HCT116 (cell line): Measurements from ENCODE around the gene CDC42EP4. TPM values are rescaled to one million over a fixed set of nuclear protein-coding genes. Genes with fewer than 3 reads are reported as not detected.

Experiments used
- ATAC-seq: fragments of 200-7000 bp; cut with Tn5 transposase; 2 replicates; pipeline ENCODE4 v1.9.1; 2020; ENCODE audit warnings: mild to moderate bottlenecking, moderate library complexity
- BruUV-seq: library from RNA; stranded (reverse); fragments of 400-500 nt; replicated peaks from 2 replicates; lab custom pipeline; 2021; lab: Mats Ljungman, UMichigan
- CTCF ChIA-PET: fragments of 300-600 bp; sonication (Branson Sonifier 250); formaldehyde crosslinking; loops from one replicate; lab custom pipeline; 2021; ENCODE audit warnings: antibody characterized with exemption; lab: Charles Lee
- POLR2A ChIA-PET: fragments of 300-600, 350-600 bp; sonication (Branson Sonifier 250); formaldehyde crosslinking; loops from one replicate; lab custom pipeline; 2021; ENCODE audit warnings: antibody characterized with exemption; lab: Charles Lee
- RAD21 ChIA-PET, 2 experiments: fragments of 300-600 bp; sonication (Branson Sonifier 250); formaldehyde crosslinking; loops; one replicate each; lab custom pipeline; 2023; ENCODE audit warnings: low total read pairs in 2 of 2; ENCODE audit not compliant: uncharacterized antibody in 2 of 2, unreplicated experiment in 2 of 2, low non-redundant PET in 1 of 2; lab: Charles Lee
- DNase-seq: peaks from one replicate; pipeline ENCODE4 v3.0.0-alpha.2; 2010; ENCODE audit warnings: low read depth, low spot score
- H2AFZ ChIP-seq: fragments of 200-600 bp; shearing (Covaris generic), sonication (generic); 2 replicates; pipeline ENCODE4 v1.6.1; 2017; ENCODE audit warnings: low read depth, mixed run types, mixed read lengths, antibody characterized with exemption, low read length; ENCODE audit not compliant: poor library complexity, severe bottlenecking
- H3K27ac ChIP-seq: 2 replicates; pipeline ENCODE4 v1.5.1; 2012; ENCODE audit warnings: low read depth, low read length
- H3K27me3 ChIP-seq: fragments of 200-600 bp; sonication (generic); 2 replicates; pipeline ENCODE4 v1.6.1; 2016; ENCODE audit warnings: mixed run types, low read length, mixed read lengths; ENCODE audit not compliant: insufficient read depth
- H3K36me3 ChIP-seq, 2 experiments: fragments of 200-500 bp in 1 of 2; fragments of 200-600 bp in 1 of 2; sonication (Bioruptor generic) in 1 of 2; sonication (generic) in 1 of 2; 2 replicates each; pipeline versions ENCODE4 v1.5.1 to v1.6.1; 2014 to 2016; ENCODE audit warnings: low read length in 2 of 2, inconsistent platforms in 1 of 2, mixed read lengths in 1 of 2, mixed run types in 1 of 2; ENCODE audit not compliant: insufficient read depth in 2 of 2, control insufficient read depth in 1 of 2
- H3K4me1 ChIP-seq, 2 experiments: fragments of 200-600 bp in 1 of 2; sonication (generic) in 1 of 2; 2 replicates each; pipeline versions ENCODE4 v1.5.1 to v1.6.1; 2012 to 2017; ENCODE audit warnings: low read length in 2 of 2, inconsistent platforms in 1 of 2, mild to moderate bottlenecking in 1 of 2, mixed read lengths in 1 of 2, mixed run types in 1 of 2, moderate library complexity in 1 of 2; ENCODE audit not compliant: insufficient read depth in 2 of 2, control insufficient read depth in 1 of 2
- H3K4me2 ChIP-seq: fragments of 200-600 bp; sonication (generic); 2 replicates; pipeline ENCODE4 v1.6.1; 2017; ENCODE audit warnings: mixed run types, low read length, mixed read lengths
- H3K4me3 ChIP-seq, 2 experiments: fragments of 200-600 bp in 1 of 2; sonication (generic) in 1 of 2; replicated peaks in 1 of 2; 2 replicates each; pipeline ENCODE4 v1.5.1; 2011 to 2016; ENCODE audit warnings: low read length in 2 of 2, control low read depth in 1 of 2, low read depth in 1 of 2, mild to moderate bottlenecking in 1 of 2, mixed read lengths in 1 of 2, mixed run types in 1 of 2
- H3K79me2 ChIP-seq: fragments of 200-600 bp; sonication (generic); 2 replicates; pipeline ENCODE4 v1.6.1; 2017; ENCODE audit warnings: mild to moderate bottlenecking, mixed run types, low read length, moderate library complexity, mixed read lengths; ENCODE audit not compliant: insufficient read depth
- H3K9ac ChIP-seq: fragments of 200-600 bp; sonication (generic); 2 replicates; pipeline ENCODE4 v1.6.1; 2016; ENCODE audit warnings: low read length, mixed read lengths
- H3K9me2 ChIP-seq: fragments of 200-600 bp; sonication (generic), shearing (Covaris generic); 2 replicates; pipeline ENCODE4 v1.6.1; 2017; ENCODE audit warnings: mixed run types, mild to moderate bottlenecking, moderate library complexity; ENCODE audit not compliant: insufficient read depth
- H3K9me3 ChIP-seq, 2 experiments: fragments of 200-500 bp in 1 of 2; fragments of 200-600 bp in 1 of 2; sonication (Bioruptor generic) in 1 of 2; sonication (generic) in 1 of 2; 2 replicates each; pipeline ENCODE4 v1.6.1; 2014 to 2017; ENCODE audit warnings: low read length in 2 of 2, mixed read lengths in 2 of 2, inconsistent platforms in 1 of 2, low read depth in 1 of 2, mild to moderate bottlenecking in 1 of 2, mixed run types in 1 of 2, moderate library complexity in 1 of 2; ENCODE audit not compliant: control insufficient read depth in 1 of 2, insufficient read depth in 1 of 2
- H4K20me1 ChIP-seq: fragments of 200-600 bp; sonication (generic), shearing (Covaris generic); 2 replicates; pipeline ENCODE4 v1.6.1; 2017; ENCODE audit warnings: mixed run types, mild to moderate bottlenecking, moderate library complexity; ENCODE audit not compliant: insufficient read depth
- POLR2A ChIP-seq: IDR thresholded peaks from 2 replicates; pipeline ENCODE4 v1.7.0; 2011; ENCODE audit warnings: borderline replicate concordance; ENCODE audit not compliant: insufficient read depth, insufficient read length; ENCODE audit errors: extremely low read depth
- RAD21 ChIP-seq: IDR thresholded peaks from 2 replicates; pipeline ENCODE4 v1.6.1; 2012; ENCODE audit warnings: low read depth, mild to moderate bottlenecking
- SP1 ChIP-seq: IDR thresholded peaks from 2 replicates; pipeline ENCODE4 v1.6.1; 2012; ENCODE audit warnings: low read depth
- YY1 ChIP-seq: IDR thresholded peaks from 2 replicates; pipeline ENCODE4 v1.6.1; 2011; ENCODE audit warnings: low read length, low read depth, moderate library complexity, mild to moderate bottlenecking; ENCODE audit not compliant: insufficient replicate concordance; ENCODE audit errors: extremely low read depth
- ZFX ChIP-seq: fragments of 450-650 bp; IDR thresholded peaks from 2 replicates; pipeline ENCODE4 v1.6.1; 2017
- intact Hi-C: fragments of 100-400 bp; cut with micrococcal nuclease; formaldehyde crosslinking; loops from 2 replicates; pipeline ENCODE4 v1.10.0; 2022
- total RNA-seq: library from RNA; stranded (reverse); gene quantifications from one replicate; pipeline ENCODE4 v1.2.1, GENCODE V29; 2021; ENCODE audit not compliant: unreplicated experiment
- TF ChIP-seq, protein P1 (sequence below): IDR thresholded peaks from 2 replicates; pipeline ENCODE4 v1.6.1; 2012; ENCODE audit warnings: low read depth
- TF ChIP-seq, protein P2 (sequence below): IDR thresholded peaks from 2 replicates; pipeline ENCODE4 v1.6.1; 2011; ENCODE audit warnings: mild to moderate bottlenecking, low read length, moderate library complexity; ENCODE audit not compliant: insufficient replicate concordance; ENCODE audit errors: extremely low read depth

CDC42EP4 gene
- total RNA-seq, 1 experiment from 2014 or later = 54.9 TPM

DNA sequence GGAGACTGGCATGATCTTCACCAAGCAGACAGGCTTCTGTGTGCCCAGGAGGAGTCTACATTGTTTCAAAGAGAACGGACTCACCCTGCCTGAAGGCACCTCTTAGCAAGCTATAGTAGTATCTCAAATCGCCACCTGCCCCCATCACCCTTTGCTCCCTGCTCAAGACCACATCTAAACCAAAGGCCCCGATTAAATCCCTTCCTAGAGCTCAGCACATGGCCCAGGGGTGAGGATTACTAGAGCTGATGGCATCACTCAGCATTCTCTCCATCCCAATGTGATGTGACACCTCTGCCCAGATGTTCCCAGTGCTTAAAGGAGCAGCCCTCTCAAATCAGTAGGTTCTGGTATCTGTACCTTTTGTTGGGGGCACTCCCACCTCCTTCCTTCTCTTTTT lies 8.0 kb upstream of the CDC42EP4 start:
- no peak for TF ChIP-seq RAD21
- TF ChIP-seq, protein P1, sequence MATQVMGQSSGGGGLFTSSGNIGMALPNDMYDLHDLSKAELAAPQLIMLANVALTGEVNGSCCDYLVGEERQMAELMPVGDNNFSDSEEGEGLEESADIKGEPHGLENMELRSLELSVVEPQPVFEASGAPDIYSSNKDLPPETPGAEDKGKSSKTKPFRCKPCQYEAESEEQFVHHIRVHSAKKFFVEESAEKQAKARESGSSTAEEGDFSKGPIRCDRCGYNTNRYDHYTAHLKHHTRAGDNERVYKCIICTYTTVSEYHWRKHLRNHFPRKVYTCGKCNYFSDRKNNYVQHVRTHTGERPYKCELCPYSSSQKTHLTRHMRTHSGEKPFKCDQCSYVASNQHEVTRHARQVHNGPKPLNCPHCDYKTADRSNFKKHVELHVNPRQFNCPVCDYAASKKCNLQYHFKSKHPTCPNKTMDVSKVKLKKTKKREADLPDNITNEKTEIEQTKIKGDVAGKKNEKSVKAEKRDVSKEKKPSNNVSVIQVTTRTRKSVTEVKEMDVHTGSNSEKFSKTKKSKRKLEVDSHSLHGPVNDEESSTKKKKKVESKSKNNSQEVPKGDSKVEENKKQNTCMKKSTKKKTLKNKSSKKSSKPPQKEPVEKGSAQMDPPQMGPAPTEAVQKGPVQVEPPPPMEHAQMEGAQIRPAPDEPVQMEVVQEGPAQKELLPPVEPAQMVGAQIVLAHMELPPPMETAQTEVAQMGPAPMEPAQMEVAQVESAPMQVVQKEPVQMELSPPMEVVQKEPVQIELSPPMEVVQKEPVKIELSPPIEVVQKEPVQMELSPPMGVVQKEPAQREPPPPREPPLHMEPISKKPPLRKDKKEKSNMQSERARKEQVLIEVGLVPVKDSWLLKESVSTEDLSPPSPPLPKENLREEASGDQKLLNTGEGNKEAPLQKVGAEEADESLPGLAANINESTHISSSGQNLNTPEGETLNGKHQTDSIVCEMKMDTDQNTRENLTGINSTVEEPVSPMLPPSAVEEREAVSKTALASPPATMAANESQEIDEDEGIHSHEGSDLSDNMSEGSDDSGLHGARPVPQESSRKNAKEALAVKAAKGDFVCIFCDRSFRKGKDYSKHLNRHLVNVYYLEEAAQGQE = no peak
- TF ChIP-seq POLR2A = no peak
- no peak for TF ChIP-seq YY1
- TF ChIP-seq, protein P2, sequence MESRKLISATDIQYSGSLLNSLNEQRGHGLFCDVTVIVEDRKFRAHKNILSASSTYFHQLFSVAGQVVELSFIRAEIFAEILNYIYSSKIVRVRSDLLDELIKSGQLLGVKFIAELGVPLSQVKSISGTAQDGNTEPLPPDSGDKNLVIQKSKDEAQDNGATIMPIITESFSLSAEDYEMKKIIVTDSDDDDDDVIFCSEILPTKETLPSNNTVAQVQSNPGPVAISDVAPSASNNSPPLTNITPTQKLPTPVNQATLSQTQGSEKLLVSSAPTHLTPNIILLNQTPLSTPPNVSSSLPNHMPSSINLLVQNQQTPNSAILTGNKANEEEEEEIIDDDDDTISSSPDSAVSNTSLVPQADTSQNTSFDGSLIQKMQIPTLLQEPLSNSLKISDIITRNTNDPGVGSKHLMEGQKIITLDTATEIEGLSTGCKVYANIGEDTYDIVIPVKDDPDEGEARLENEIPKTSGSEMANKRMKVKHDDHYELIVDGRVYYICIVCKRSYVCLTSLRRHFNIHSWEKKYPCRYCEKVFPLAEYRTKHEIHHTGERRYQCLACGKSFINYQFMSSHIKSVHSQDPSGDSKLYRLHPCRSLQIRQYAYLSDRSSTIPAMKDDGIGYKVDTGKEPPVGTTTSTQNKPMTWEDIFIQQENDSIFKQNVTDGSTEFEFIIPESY = no peak
- no peak for TF ChIP-seq ZFX
- TF ChIP-seq SP1 = no peak
- Histone ChIP-seq H3K9ac (no peak overlapping the region), H4K20me1 (no peaks in the 10 kb centered on the region), H2AFZ (no peak overlapping the region), H3K9me3 (no peaks in the 10 kb centered on the region), H3K79me2 (no peaks in the 10 kb centered on the region), H3K4me2 (no peak overlapping the region), H3K27me3 (no peaks in the 10 kb centered on the region), H3K4me3 (no peak overlapping the region), H3K9me2 (no peaks in the 10 kb centered on the region), H3K4me1 (peaks cover 0 to 8% of the 10 kb centered on the region in 2 experiments; a peak in 1 of 4 replicates), H3K36me3 (no peaks in the 10 kb centered on the region), H3K27ac (no peak overlapping the region)
- ATAC-seq (no peak), DNase-seq (no peak)
- intact Hi-C loops = no loop called here
- POLR2A ChIA-PET = no interaction called here
- CTCF ChIA-PET = interaction anchor here (1.6 to 2.1 kb wide), 2 partner anchors 9 to 50 kb away, joined by 5 to 6 read pairs; no protein-coding TSS in a partner anchor
- RAD21 ChIA-PET = no interaction called here
- BruUV-seq = no TSS peak
